Skeletal muscle satellite cell (primary cell): ENCODE data around the gene ARL3. TPM values are rescaled to one million over a fixed set of nuclear protein-coding genes. Genes with fewer than 3 reads are reported as not detected.
"Not testable (repeated sequence)": the region's sequence is repeated elsewhere in the genome, so short reads cannot be mapped to it uniquely, and the experiment has no call there.

ENCODE experiments used
- H3K27me3 ChIP-seq: 2 replicates; pipeline ENCODE4 v1.7.0; 2013; ENCODE audit warnings: low read length; ENCODE audit not compliant: control insufficient read depth, insufficient read depth
- H3K36me3 ChIP-seq: 2 replicates; pipeline ENCODE4 v1.7.0; 2013; ENCODE audit warnings: mild to moderate bottlenecking, control low read depth, low read length; ENCODE audit not compliant: insufficient read depth
- H3K4me1 ChIP-seq: 2 replicates; pipeline ENCODE4 v1.7.0; 2013; ENCODE audit warnings: low read length; ENCODE audit not compliant: control insufficient read depth, insufficient read depth
- H3K4me2 ChIP-seq: 2 replicates; pipeline ENCODE4 v1.7.0; 2013; ENCODE audit warnings: mild to moderate bottlenecking, low read length
- H3K4me3 ChIP-seq: 2 replicates; pipeline ENCODE4 v1.7.0; 2013; ENCODE audit warnings: low read length
- H3K9ac ChIP-seq: 2 replicates; pipeline ENCODE4 v1.7.0; 2013; ENCODE audit warnings: mild to moderate bottlenecking, low read depth, low read length, moderate library complexity
- H3K9me3 ChIP-seq: replicated peaks from 2 replicates; pipeline ENCODE4 v1.7.0; 2013; ENCODE audit warnings: mild to moderate bottlenecking, control low read depth, low read length
- total RNA-seq: library from RNA; depleted of rRNA; stranded (reverse); fragments of >200 nt; gene quantifications from 2 replicates; pipeline ENCODE4 v1.2.3, GENCODE V29; 2012; rRNA removed

Gene ARL3, protein sequence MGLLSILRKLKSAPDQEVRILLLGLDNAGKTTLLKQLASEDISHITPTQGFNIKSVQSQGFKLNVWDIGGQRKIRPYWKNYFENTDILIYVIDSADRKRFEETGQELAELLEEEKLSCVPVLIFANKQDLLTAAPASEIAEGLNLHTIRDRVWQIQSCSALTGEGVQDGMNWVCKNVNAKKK
- 4.8 and 6.1 TPM in 2 replicates for total RNA-seq

- Histone ChIP-seq H3K9ac (peak within 1 kb of the TSS; percentile 92), H3K9me3 (no peaks in the 10 kb centered on the region), H3K4me1 (peaks cover 39% of the 10 kb centered on the region), H3K27me3 (no peaks in the 10 kb centered on the region), H3K36me3 (peaks cover 6% of the 10 kb centered on the region), H3K4me2 (peak within 1 kb of the TSS; percentile 95), H3K4me3 (peak within 1 kb of the TSS; percentile 96)
Observed at GRCh38 chr10:102713814-102714620, at the start of gene ARL3. ARL3 (minus strand) TSS chr10:102714397; CDS start chr10:102714275, 122 bp downstream.

DNA sequence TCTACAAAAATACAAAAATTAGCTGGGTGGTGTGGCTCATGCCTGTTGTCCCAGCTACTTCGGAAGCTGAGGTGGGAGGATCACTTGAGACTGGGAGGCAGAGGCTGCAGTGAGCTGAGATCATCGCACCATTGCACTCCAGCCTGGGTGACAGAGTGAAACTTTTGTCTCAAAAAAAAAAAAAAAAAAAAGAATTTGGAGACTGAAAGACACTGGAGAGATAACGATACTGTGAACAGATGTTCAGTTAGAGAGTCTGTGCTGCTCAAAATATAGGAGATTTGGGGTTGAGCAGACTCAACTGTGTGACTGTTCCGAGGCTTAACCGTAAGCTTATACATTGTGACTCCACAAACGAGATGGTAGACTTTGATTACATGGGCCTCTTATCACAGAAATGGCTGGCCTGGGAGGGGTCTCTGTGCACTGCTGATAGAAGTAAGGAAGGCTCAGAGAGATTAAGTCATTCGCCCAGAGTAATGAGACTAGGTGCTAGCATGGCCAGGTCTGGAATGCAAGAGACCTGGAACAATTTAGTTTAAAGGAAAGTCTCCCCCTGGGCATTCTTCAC lies 48.9 kb upstream of the ARL3 start:
- no peak overlapping the region for H3K4me3 ChIP-seq
- no peak overlapping the region for H3K4me2 ChIP-seq
- peaks cover 8% of the 10 kb centered on the region for H3K36me3 ChIP-seq
- no peaks in the 10 kb centered on the region for H3K27me3 ChIP-seq
- H3K9ac ChIP-seq = no peak overlapping the region
- peaks cover 38% of the 10 kb centered on the region for H3K4me1 ChIP-seq
- H3K9me3 ChIP-seq = no peaks in the 10 kb centered on the region

GRCh38 chr10:102762401-102763015 lies 48.3 kb upstream of the ARL3 start:
- peaks cover 38% of the 10 kb centered on the region for H3K4me1 ChIP-seq
- no peaks in the 10 kb centered on the region for H3K27me3 ChIP-seq
- H3K9ac ChIP-seq = no peak overlapping the region
- no peaks in the 10 kb centered on the region for H3K9me3 ChIP-seq
- H3K36me3 ChIP-seq = peaks cover 8% of the 10 kb centered on the region
- no peak overlapping the region for H3K4me3 ChIP-seq
- H3K4me2 ChIP-seq = no peak overlapping the region

- no peak overlapping the region for H3K4me2 ChIP-seq
- H3K27me3 ChIP-seq = no peaks in the 10 kb centered on the region
- no peaks in the 10 kb centered on the region for H3K9me3 ChIP-seq
- no peak overlapping the region for H3K4me3 ChIP-seq
- H3K36me3 ChIP-seq = peaks cover 8% of the 10 kb centered on the region
- H3K4me1 ChIP-seq = peaks cover 33% of the 10 kb centered on the region
- no peak overlapping the region for H3K9ac ChIP-seq
Observed at GRCh38 chr10:102761981-102762380, 47.8 kb upstream of the ARL3 start.

GRCh38 chr10:102759497-102760210 lies 45.5 kb upstream of the ARL3 start:
- Histone ChIP-seq H3K4me2 (no peak overlapping the region), H3K4me1 (peaks cover 24% of the 10 kb centered on the region), H3K9me3 (no peaks in the 10 kb centered on the region), H3K27me3 (no peaks in the 10 kb centered on the region), H3K4me3 (no peak overlapping the region), H3K36me3 (peaks cover 4% of the 10 kb centered on the region), H3K9ac (no peak overlapping the region)

- H3K9ac ChIP-seq, H3K36me3 ChIP-seq, H3K27me3 ChIP-seq, H3K9me3 ChIP-seq, H3K4me3 ChIP-seq: not testable (repeated sequence)
- peaks cover 24% of the 10 kb centered on the region for H3K4me1 ChIP-seq
- H3K4me2 ChIP-seq = peak overlapping the region; percentile 45
Observed at GRCh38 chr10:102758933-102759262, 44.7 kb upstream of the ARL3 start.

DNA sequence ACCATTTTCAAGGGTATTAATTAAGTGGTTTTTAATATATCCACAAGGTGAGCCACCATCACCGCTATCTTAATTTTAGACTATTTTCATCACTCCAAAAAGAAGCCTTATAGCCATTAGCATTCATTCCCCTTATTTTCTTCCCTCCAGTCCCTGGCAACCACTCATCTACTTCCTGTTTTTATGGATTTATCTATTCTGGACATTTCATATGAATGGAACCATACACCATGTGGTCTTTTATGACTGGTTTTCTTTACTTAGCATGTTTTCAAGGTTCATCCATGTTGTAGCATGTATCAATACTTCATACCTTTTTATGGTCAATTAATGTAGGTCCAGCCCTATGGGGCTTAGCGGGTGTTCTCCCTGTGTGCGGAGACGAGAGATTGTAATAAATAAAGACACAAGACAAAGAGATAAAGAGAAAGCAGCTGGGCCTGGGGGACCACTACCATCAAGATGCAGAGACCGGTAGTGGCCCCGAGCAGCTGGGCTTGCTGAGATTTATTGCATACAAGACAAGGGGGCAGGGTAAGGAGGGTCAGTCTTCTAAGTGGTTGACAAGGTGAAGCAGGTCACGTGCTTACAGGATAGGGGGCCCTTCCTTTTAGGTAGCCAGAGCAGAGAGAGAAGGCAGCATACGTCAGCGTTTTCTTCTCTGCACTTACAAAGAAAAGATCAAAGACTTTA lies 44.2 kb upstream of the ARL3 start:
- Histone ChIP-seq H3K9ac (no peak overlapping the region), H3K4me1 (peaks cover 29% of the 10 kb centered on the region)

DNA sequence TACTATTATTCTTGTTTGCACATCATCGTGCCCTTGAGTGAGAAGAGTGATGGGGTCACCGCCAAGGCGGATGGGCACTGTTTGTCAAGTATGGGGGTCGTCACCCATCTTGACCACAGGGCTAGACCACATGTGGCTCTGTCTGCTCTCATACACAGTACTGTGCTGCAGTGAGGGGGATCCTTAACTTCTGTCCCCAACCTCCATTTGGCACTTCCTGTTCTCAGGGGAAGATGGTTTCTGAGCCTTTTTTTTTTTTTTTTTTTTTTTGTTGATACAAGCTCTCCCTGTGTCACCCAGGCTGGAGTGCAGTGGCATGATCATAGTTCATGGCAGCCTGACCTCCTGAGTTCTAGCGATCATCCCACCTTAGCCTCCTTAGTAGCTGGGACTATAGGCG lies 43.1 kb upstream of the ARL3 start:
- Histone ChIP-seq H3K4me3 (no peak overlapping the region), H3K4me1 (peaks cover 34% of the 10 kb centered on the region), H3K27me3 (no peaks in the 10 kb centered on the region), H3K9me3 (no peaks in the 10 kb centered on the region), H3K4me2 (no peak overlapping the region), H3K9ac (no peak overlapping the region), H3K36me3 (no peaks in the 10 kb centered on the region)

More for the DNA sequence above, 44.2 kb upstream of the ARL3 start:
- Histone ChIP-seq H3K27me3 (no peaks in the 10 kb centered on the region), H3K36me3 (no peaks in the 10 kb centered on the region), H3K9me3 (no peaks in the 10 kb centered on the region), H3K4me3 (no peak overlapping the region), H3K4me2 (peak overlapping the region; percentile 45)

DNA sequence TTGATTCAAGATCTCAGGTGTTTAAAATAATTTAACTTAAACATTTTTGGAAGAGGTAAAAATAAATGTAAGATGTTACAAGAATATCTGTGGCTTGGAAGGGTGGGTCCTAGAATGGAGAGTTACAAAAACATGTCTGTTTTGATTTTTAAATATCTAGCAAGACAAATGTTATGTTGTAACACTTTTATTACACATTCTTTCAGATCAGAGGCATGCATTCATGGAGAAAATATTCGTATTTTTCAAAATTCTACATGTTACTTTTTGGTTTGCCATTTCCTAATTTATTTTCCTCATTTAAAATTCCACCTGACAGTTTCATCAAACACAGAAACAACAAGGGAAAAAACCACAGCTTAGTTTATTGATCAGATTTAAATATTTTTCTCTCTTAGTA lies 39.5 kb upstream of the ARL3 start:
- Histone ChIP-seq H3K4me1 (peaks cover 35% of the 10 kb centered on the region), H3K9me3 (no peaks in the 10 kb centered on the region), H3K4me3 (peak overlapping the region; percentile 47), H3K36me3 (no peaks in the 10 kb centered on the region), H3K27me3 (no peaks in the 10 kb centered on the region), H3K9ac (peak overlapping the region; percentile 74), H3K4me2 (peak overlapping the region; percentile 64)

- H3K4me2 ChIP-seq = peak overlapping the region; percentile 64
- H3K9me3 ChIP-seq = no peaks in the 10 kb centered on the region
- no peaks in the 10 kb centered on the region for H3K27me3 ChIP-seq
- peak overlapping the region; percentile 47 for H3K4me3 ChIP-seq
- peaks cover 33% of the 10 kb centered on the region for H3K4me1 ChIP-seq
- H3K9ac ChIP-seq = peak overlapping the region; percentile 74
- H3K36me3 ChIP-seq = no peaks in the 10 kb centered on the region
Observed at GRCh38 chr10:102752934-102753664, 38.9 kb upstream of the ARL3 start.
